Fibroblast of lung (primary cell): ENCODE results near the gene POU2F2. TPM values are rescaled to one million over a fixed set of nuclear protein-coding genes. Genes with fewer than 3 reads are reported as not detected.
"Not testable (repeated sequence)": the region's sequence is repeated elsewhere in the genome, so short reads cannot be mapped to it uniquely, and the experiment has no call there.

ENCODE experiments used
- DNase-seq, 2 donors: peaks; one replicate each; pipeline versions ENCODE4 v3.0.0 to v3.0.0-alpha.2; 2010; ENCODE audit warnings: low read depth in 2 of 2
- H2AFZ ChIP-seq: 2 replicates; pipeline ENCODE4 v1.5.1; 2012; ENCODE audit warnings: low read length, control low read depth, inconsistent platforms
- H3K27ac ChIP-seq: 2 replicates; pipeline ENCODE4 v1.5.1; 2011; ENCODE audit warnings: low read length, control low read depth; ENCODE audit not compliant: insufficient read depth
- H3K27me3 ChIP-seq: 2 replicates; pipeline ENCODE4 v1.5.1; 2011; ENCODE audit warnings: mild to moderate bottlenecking, low read length; ENCODE audit not compliant: control insufficient read depth, insufficient read depth
- H3K36me3 ChIP-seq: 2 replicates; pipeline ENCODE4 v1.5.1; 2011; ENCODE audit warnings: low read length; ENCODE audit not compliant: control insufficient read depth, insufficient read depth
- H3K4me1 ChIP-seq: 2 replicates; pipeline ENCODE4 v1.5.1; 2011; ENCODE audit warnings: low read length; ENCODE audit not compliant: control insufficient read depth, insufficient read depth; ENCODE audit errors: extremely low read depth
- H3K4me2 ChIP-seq: 2 replicates; pipeline ENCODE4 v1.5.1; 2011; ENCODE audit warnings: low read length, control low read depth; ENCODE audit not compliant: insufficient read depth; ENCODE audit errors: extremely low read depth
- H3K4me3 ChIP-seq, 4 experiments: fragments of 200-600 bp in 1 of 4; sonication (generic) in 1 of 4; replicated peaks in 1 of 4; 2 replicates each; pipeline ENCODE4 v1.5.1; 2011 to 2016; ENCODE audit warnings: low read length in 4 of 4, low read depth in 3 of 4, mild to moderate bottlenecking in 3 of 4, control low read depth in 2 of 4, inconsistent platforms in 1 of 4, mixed read lengths in 1 of 4; ENCODE audit not compliant: insufficient read depth in 1 of 4; ENCODE audit errors: control extremely low read depth in 1 of 4
- H3K79me2 ChIP-seq: 2 replicates; pipeline ENCODE4 v1.5.1; 2012; ENCODE audit warnings: mild to moderate bottlenecking, low read length, inconsistent platforms; ENCODE audit not compliant: control insufficient read depth, insufficient read depth
- H3K9ac ChIP-seq: 2 replicates; pipeline ENCODE4 v1.5.1; 2011; ENCODE audit warnings: mild to moderate bottlenecking, low read length, control low read depth; ENCODE audit not compliant: insufficient read depth
- H3K9me3 ChIP-seq: 2 replicates; pipeline ENCODE4 v1.5.1; 2012; ENCODE audit warnings: low read depth, low read length; ENCODE audit not compliant: control insufficient read depth, insufficient read depth
- H4K20me1 ChIP-seq: 2 replicates; pipeline ENCODE4 v1.5.1; 2011; ENCODE audit warnings: low read length; ENCODE audit not compliant: control insufficient read depth, insufficient read depth; ENCODE audit errors: extremely low read depth
- EZH2 ChIP-seq: IDR thresholded peaks from 2 replicates; pipeline ENCODE4 v1.5.1; 2012; ENCODE audit warnings: low read length, control low read depth, mild to moderate bottlenecking; ENCODE audit errors: missing control alignments
- polyA plus RNA-seq, 2 donors: library from polyadenylated mRNA; depleted of rRNA in 1 of 2; stranded (reverse) in 1 of 2; unstranded in 1 of 2; fragments of >200 nt; gene quantifications; 2 replicates each; pipeline ENCODE4 v1.2.1, GENCODE V29; 2011 to 2012; ENCODE audit warnings: missing spikeins in 1 of 2
- total RNA-seq: library from RNA; depleted of rRNA; stranded (reverse); fragments of >200 nt; gene quantifications from 2 replicates; pipeline ENCODE4 v1.2.1, GENCODE V29; 2014
- TF ChIP-seq, protein P1 (sequence below), 2 donors: IDR thresholded peaks in 1 of 2; conservative IDR thresholded peaks in 1 of 2; 1 replicate in 1 of 2; 2 replicates in 1 of 2; pipeline ENCODE4 v1.5.1; 2011 to 2012; ENCODE audit warnings: low read length in 2 of 2, control low read depth in 1 of 2, inconsistent platforms in 1 of 2, low read depth in 1 of 2, mild to moderate bottlenecking in 1 of 2

POU2F2 gene
- total and polyA plus RNA-seq, 2 donors (not counting 1 experiment from before 2014, with no cell fraction given): 0.17 to 0.31 TPM

DNA sequence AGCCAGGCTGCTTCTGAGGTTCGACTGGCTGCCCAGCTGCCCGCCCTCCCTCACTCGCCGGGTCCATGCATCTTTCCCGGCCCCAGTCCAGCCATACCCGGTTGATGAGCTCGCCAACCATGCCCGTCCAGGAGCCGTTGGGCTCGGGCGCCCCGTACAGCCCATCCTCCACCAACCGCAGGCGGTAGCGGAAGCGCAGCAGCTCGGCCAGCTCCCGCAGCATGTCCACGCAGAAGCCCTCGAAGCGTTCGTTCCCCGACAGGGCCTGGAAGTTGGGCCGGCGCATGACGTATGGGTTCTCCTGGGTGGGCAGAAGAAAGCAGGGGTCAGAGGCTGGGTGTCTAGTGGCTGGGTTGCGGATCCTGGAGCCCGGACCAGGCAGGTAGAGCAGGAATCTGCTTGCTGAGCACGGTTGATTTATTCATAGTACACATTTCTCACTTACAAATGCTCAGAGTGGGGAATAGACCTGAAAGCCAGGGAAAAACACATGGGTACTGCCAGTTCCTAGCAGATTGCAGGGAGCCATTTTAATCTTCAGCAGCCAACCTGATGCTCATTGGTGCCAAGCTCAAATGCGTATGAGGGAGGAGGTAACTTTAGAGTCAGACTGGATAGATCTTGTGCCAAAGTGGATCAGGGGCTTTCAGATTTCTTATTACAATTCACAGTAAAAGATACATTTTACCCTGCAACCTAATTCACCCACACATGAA, 89.6 kb downstream of the POU2F2 start:
- no peaks in the 10 kb centered on the region for H3K9me3 ChIP-seq
- H3K4me2 ChIP-seq: no peak overlapping the region
- no peak overlapping the region for H3K9ac ChIP-seq
- no peak overlapping the region for H3K4me3 ChIP-seq
- H4K20me1 ChIP-seq: no peaks in the 10 kb centered on the region
- no peaks in the 10 kb centered on the region for H3K4me1 ChIP-seq
- TF ChIP-seq EZH2: no peak
- TF ChIP-seq, protein P1, sequence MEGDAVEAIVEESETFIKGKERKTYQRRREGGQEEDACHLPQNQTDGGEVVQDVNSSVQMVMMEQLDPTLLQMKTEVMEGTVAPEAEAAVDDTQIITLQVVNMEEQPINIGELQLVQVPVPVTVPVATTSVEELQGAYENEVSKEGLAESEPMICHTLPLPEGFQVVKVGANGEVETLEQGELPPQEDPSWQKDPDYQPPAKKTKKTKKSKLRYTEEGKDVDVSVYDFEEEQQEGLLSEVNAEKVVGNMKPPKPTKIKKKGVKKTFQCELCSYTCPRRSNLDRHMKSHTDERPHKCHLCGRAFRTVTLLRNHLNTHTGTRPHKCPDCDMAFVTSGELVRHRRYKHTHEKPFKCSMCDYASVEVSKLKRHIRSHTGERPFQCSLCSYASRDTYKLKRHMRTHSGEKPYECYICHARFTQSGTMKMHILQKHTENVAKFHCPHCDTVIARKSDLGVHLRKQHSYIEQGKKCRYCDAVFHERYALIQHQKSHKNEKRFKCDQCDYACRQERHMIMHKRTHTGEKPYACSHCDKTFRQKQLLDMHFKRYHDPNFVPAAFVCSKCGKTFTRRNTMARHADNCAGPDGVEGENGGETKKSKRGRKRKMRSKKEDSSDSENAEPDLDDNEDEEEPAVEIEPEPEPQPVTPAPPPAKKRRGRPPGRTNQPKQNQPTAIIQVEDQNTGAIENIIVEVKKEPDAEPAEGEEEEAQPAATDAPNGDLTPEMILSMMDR (conservative IDR thresholded peaks at IDR 0.05 in 1 of 2, IDR thresholded peaks at IDR 0.05 in 1 of 2; ENCODE audit: low read depth in 1 of 2, low read length in 2 of 2): no peak
- no peak overlapping the region for H3K27ac ChIP-seq
- no peaks in the 10 kb centered on the region for H3K36me3 ChIP-seq
- no peaks in the 10 kb centered on the region for H3K27me3 ChIP-seq
- no peaks in the 10 kb centered on the region for H3K79me2 ChIP-seq
- DNase-seq: no peak
- no peak overlapping the region for H2AFZ ChIP-seq

- DNase-seq, H3K27me3 ChIP-seq, H3K4me3 ChIP-seq, H4K20me1 ChIP-seq, H3K79me2 ChIP-seq, H3K4me1 ChIP-seq, H3K36me3 ChIP-seq, H3K4me2 ChIP-seq, H3K27ac ChIP-seq, H3K9me3 ChIP-seq, H2AFZ ChIP-seq, H3K9ac ChIP-seq: not testable (repeated sequence)
These were observed 91.8 kb downstream of the POU2F2 start for GRCh38 chr19:42040491-42040890.

GRCh38 chr19:42040031-42040430, 92.2 kb downstream of the POU2F2 start:
- H2AFZ ChIP-seq: no peak overlapping the region
- H3K79me2 ChIP-seq: no peaks in the 10 kb centered on the region
- no peak for DNase-seq
- H3K36me3 ChIP-seq: no peaks in the 10 kb centered on the region
- no peak overlapping the region for H3K4me3 ChIP-seq
- no peaks in the 10 kb centered on the region for H3K4me1 ChIP-seq
- no peaks in the 10 kb centered on the region for H4K20me1 ChIP-seq
- H3K4me2 ChIP-seq: no peak overlapping the region
- TF ChIP-seq EZH2: no peak
- TF ChIP-seq, protein P1 (conservative IDR thresholded peaks at IDR 0.05 in 1 of 2, IDR thresholded peaks at IDR 0.05 in 1 of 2; ENCODE audit: low read depth in 1 of 2, low read length in 2 of 2): no peak
- no peak overlapping the region for H3K9ac ChIP-seq
- H3K27ac ChIP-seq: no peak overlapping the region
- H3K9me3 ChIP-seq: no peaks in the 10 kb centered on the region
- H3K27me3 ChIP-seq: no peaks in the 10 kb centered on the region
